Measurements from ENCODE around the gene TAAR9. TPM values are rescaled to one million over a fixed set of nuclear protein-coding genes. Genes with fewer than 3 reads are reported as not detected.

TAAR9 gene
- total RNA-seq, 1 experiment from 2014 or later, result not detected

- Histone ChIP-seq H3K4me1 (ENCODE audit: insufficient read depth, low read length) (peaks cover 18% of the 10 kb centered on the region), H4K20me1 (ENCODE audit: low read length) (0 out of 2 replicates have a peak, but pooled peaks cover 9% of the 10 kb centered on the region), H3K9me3 (ENCODE audit: low read length) (no peaks in the 10 kb centered on the region), H3K9ac (ENCODE audit: low read length) (no peak overlapping the region), H2AFZ (ENCODE audit: low read length) (no peak overlapping the region), H3K4me3 (ENCODE audit: low read length) (no peak overlapping the region), H3K4me2 (ENCODE audit: low read length) (no peak overlapping the region), H3F3A (ENCODE audit: low read length, unreplicated experiment) (no peaks in the 10 kb centered on the region), H3K27me3 (ENCODE audit: low read length) (no peaks in the 10 kb centered on the region), H3K79me2 (ENCODE audit: low read length) (peaks cover 22% of the 10 kb centered on the region), H3K27ac (ENCODE audit: low read length) (no peak overlapping the region), H3K9me2 (replicated peaks; ENCODE audit: low read length) (no peaks in the 10 kb centered on the region), H3K36me3 (ENCODE audit: low read depth, low read length) (no peaks in the 10 kb centered on the region)
- TF ChIP-seq CTCF (conservative IDR thresholded peaks at IDR 0.05; ENCODE audit: low read depth, low read length), result no peak
- TF ChIP-seq EZH2phosphoT487 (IDR thresholded peaks at IDR 0.05; ENCODE audit: borderline replicate concordance, low read length), result no peak
- no peak for TF ChIP-seq EZH2 (IDR thresholded peaks at IDR 0.05; ENCODE audit: low read length, unreplicated experiment)
- intact Hi-C loops (cut with micrococcal nuclease), result no loop called here
- BruUV-seq (replicated peaks), result no TSS peak
- ChIA-PET CTCF (no interaction called here), POLR2A (ENCODE audit: unreplicated experiment) (no interaction called here)
- no peak for ATAC-seq
- DNase-seq, result no peak
Measured at GRCh38 chr6:132515386-132515785, 22.7 kb upstream of the TAAR9 start.

GRCh38 chr6:132520953-132521352 lies 17.1 kb upstream of the TAAR9 start:
- Histone ChIP-seq H4K20me1 (ENCODE audit: low read length) (no peaks in the 10 kb centered on the region), H3K4me1 (ENCODE audit: insufficient read depth, low read length) (peaks cover 33% of the 10 kb centered on the region), H3K27ac (ENCODE audit: low read length) (peak overlapping the region; percentile 59), H3K4me3 (ENCODE audit: low read length) (no peak overlapping the region; the same call in 1 of the 2 replicates), H3K36me3 (ENCODE audit: low read depth, low read length) (no peaks in the 10 kb centered on the region), H3K9me2 (replicated peaks; ENCODE audit: low read length) (no peaks in the 10 kb centered on the region), H3K4me2 (ENCODE audit: low read length) (peak overlapping the region; percentile 69), H3F3A (ENCODE audit: low read length, unreplicated experiment) (no peaks in the 10 kb centered on the region), H3K9ac (ENCODE audit: low read length) (peak overlapping the region; percentile 23; the same call in 1 of the 2 replicates), H2AFZ (ENCODE audit: low read length) (no peak overlapping the region), H3K27me3 (ENCODE audit: low read length) (no peaks in the 10 kb centered on the region), H3K9me3 (ENCODE audit: low read length) (no peaks in the 10 kb centered on the region), H3K79me2 (ENCODE audit: low read length) (no peaks in the 10 kb centered on the region)
- CTCF ChIA-PET, result no interaction called here
- BruUV-seq (replicated peaks), result no TSS peak
- TF ChIP-seq CTCF (conservative IDR thresholded peaks at IDR 0.05; ENCODE audit: low read depth, low read length) (no peak), EZH2 (IDR thresholded peaks at IDR 0.05; ENCODE audit: low read length, unreplicated experiment) (no peak), EZH2phosphoT487 (IDR thresholded peaks at IDR 0.05; ENCODE audit: borderline replicate concordance, low read length) (no peak)
- intact Hi-C loops (cut with micrococcal nuclease), result loop anchor here (10.0 kb wide), 1 partner anchor 274 kb away; the partner anchor contains the start of gene SLC18B1
- DNase-seq (peak; percentile 71), ATAC-seq (peak; percentile 48)
- POLR2A ChIA-PET (ENCODE audit: unreplicated experiment), result no interaction called here

- no peak overlapping the region for H3K9ac ChIP-seq (ENCODE audit: low read length)
- H3K27ac ChIP-seq (ENCODE audit: low read length), result peak overlapping the region; percentile 59; the same call in 1 of the 2 replicates
- ChIA-PET CTCF (no interaction called here), POLR2A (ENCODE audit: unreplicated experiment) (no interaction called here)
- no peaks in the 10 kb centered on the region for H3K9me3 ChIP-seq (ENCODE audit: low read length)
- H3K79me2 ChIP-seq (ENCODE audit: low read length), result no peaks in the 10 kb centered on the region
- H3K4me2 ChIP-seq (ENCODE audit: low read length), result no peak overlapping the region
- no peaks in the 10 kb centered on the region for H3K9me2 ChIP-seq (replicated peaks; ENCODE audit: low read length)
- H2AFZ ChIP-seq (ENCODE audit: low read length), result no peak overlapping the region
- no peaks in the 10 kb centered on the region for H4K20me1 ChIP-seq (ENCODE audit: low read length)
- DNase-seq, result no peak
- no peaks in the 10 kb centered on the region for H3K27me3 ChIP-seq (ENCODE audit: low read length)
- intact Hi-C loops (cut with micrococcal nuclease), result loop anchor here (10.0 kb wide), 1 partner anchor 270 kb away; the partner anchor contains the start of gene SLC18B1
- H3K36me3 ChIP-seq (ENCODE audit: low read depth, low read length), result no peaks in the 10 kb centered on the region
- no peak for ATAC-seq
- no peak overlapping the region for H3K4me3 ChIP-seq (ENCODE audit: low read length)
- TF ChIP-seq EZH2phosphoT487 (IDR thresholded peaks at IDR 0.05; ENCODE audit: borderline replicate concordance, low read length) (no peak), CTCF (conservative IDR thresholded peaks at IDR 0.05; ENCODE audit: low read depth, low read length) (no peak)
- no TSS peak for BruUV-seq (replicated peaks)
- H3K4me1 ChIP-seq (ENCODE audit: insufficient read depth, low read length), result peaks cover 59% of the 10 kb centered on the region
- no peaks in the 10 kb centered on the region for H3F3A ChIP-seq (ENCODE audit: low read length, unreplicated experiment)
Measured at GRCh38 chr6:132524646-132525045, 13.4 kb upstream of the TAAR9 start.
